A549 (cell line): Measurements from ENCODE around the gene NAA15.

Experiments
- BHLHE40 ChIP-seq: IDR thresholded peaks from 2 replicates; pipeline ENCODE4 v1.6.1; 2012; ENCODE audit warnings: low read depth, low read length, inconsistent platforms
- CTCF ChIP-seq: fragments of >200 bp; sonication (Bioruptor Twin); formaldehyde crosslinking; IDR thresholded peaks from 3 replicates; pipeline ENCODE4 v1.5.1; 2016
- EHF ChIP-seq: fragments of 250-450 bp; sonication (Bioruptor Pico); IDR thresholded peaks from 2 replicates; pipeline ENCODE4 v1.5.0; 2020; ENCODE audit warnings: mild to moderate bottlenecking
- ELK1 ChIP-seq: fragments of 150-350 bp; IDR thresholded peaks from 2 replicates; pipeline ENCODE4 v1.6.1; 2014; ENCODE audit warnings: low read depth, mild to moderate bottlenecking, low read length
- ESRRA ChIP-seq: fragments of 150-350 bp; IDR thresholded peaks from 2 replicates; pipeline ENCODE4 v1.6.1; 2014; ENCODE audit warnings: mild to moderate bottlenecking, low read length, borderline replicate concordance
- FOSL2 ChIP-seq, 2 experiments: fragments of 450-650 bp in 1 of 2; fragments of >200 bp in 1 of 2; sonication (Bioruptor Twin) in 1 of 2; formaldehyde crosslinking; IDR thresholded peaks; 2 replicates each; pipeline versions ENCODE4 v1.5.0 to v1.6.1; 2016 to 2020; ENCODE audit warnings: mild to moderate bottlenecking in 1 of 2, moderate library complexity in 1 of 2
- HES2 ChIP-seq: fragments of >200 bp; sonication (Bioruptor Twin); formaldehyde crosslinking; IDR thresholded peaks from 2 replicates; pipeline ENCODE4 v1.6.1; 2016
- PHF8 ChIP-seq: fragments of 200-600 bp; sonication (generic); IDR thresholded peaks from 2 replicates; pipeline ENCODE4 v1.6.1; 2016; ENCODE audit warnings: low read depth, mild to moderate bottlenecking, antibody characterized with exemption, moderate library complexity, borderline replicate concordance
- POLR2A ChIP-seq: IDR thresholded peaks from 2 replicates; pipeline ENCODE4 v1.6.1; 2012; ENCODE audit warnings: mild to moderate bottlenecking, low read length
- RAD21 ChIP-seq, 2 experiments: fragments of >200 bp in 1 of 2; sonication (Bioruptor Twin) in 1 of 2; formaldehyde crosslinking in 1 of 2; IDR thresholded peaks in 1 of 2; conservative IDR thresholded peaks in 1 of 2; 2 replicates in 1 of 2; 3 replicates in 1 of 2; pipeline ENCODE4 v1.6.1; 2012 to 2018; ENCODE audit warnings: inconsistent platforms in 1 of 2
- REST ChIP-seq: fragments of 200-600 bp; sonication (generic); IDR thresholded peaks from 2 replicates; pipeline ENCODE4 v1.6.1; 2016; ENCODE audit warnings: antibody characterized with exemption, mild to moderate bottlenecking, moderate library complexity
- TP53 ChIP-seq: fragments of 250-450 bp; sonication (Bioruptor Pico); IDR thresholded peaks from 2 replicates; pipeline ENCODE4 v1.5.0; 2021; ENCODE audit warnings: mild to moderate bottlenecking, moderate library complexity
- USF2 ChIP-seq: fragments of 450-650 bp; IDR thresholded peaks from 2 replicates; pipeline ENCODE4 v1.6.1; 2014; ENCODE audit warnings: antibody characterized with exemption
- ZFP36 ChIP-seq: fragments of 450-650 bp; IDR thresholded peaks from 2 replicates; pipeline ENCODE4 v1.6.1; 2014; ENCODE audit warnings: borderline replicate concordance; ENCODE audit not compliant: partially characterized antibody

GRCh38 chr4:139253713-139254112 lies 47.6 kb upstream of the NAA15 start:
- no peak for TF ChIP-seq CTCF
- no peak for TF ChIP-seq REST
- TF ChIP-seq BHLHE40: no peak
- TF ChIP-seq USF2: no peak
- TF ChIP-seq ELK1: no peak
- TF ChIP-seq PHF8: no peak
- no peak for TF ChIP-seq POLR2A
- TF ChIP-seq ESRRA: no peak
- TF ChIP-seq HES2: no peak
- no peak for TF ChIP-seq TP53
- TF ChIP-seq ZFP36: no peak
- no peak for TF ChIP-seq EHF
- no peak for TF ChIP-seq FOSL2 (IDR thresholded peaks at IDR 0.05)
- no peak for TF ChIP-seq FOSL2 (CRISPR knock-in tag; IDR thresholded peaks at IDR 0.05)
- TF ChIP-seq RAD21 (conservative IDR thresholded peaks at IDR 0.05 in 1 of 2, IDR thresholded peaks at IDR 0.05 in 1 of 2): no peak
